ENCODE data around the gene EMX2.

The EMX2 gene

GRCh38 chr10:117514971-117515370, 27.6 kb upstream of the EMX2 start:
- TF ChIP-seq CTCF (IDR thresholded peaks at IDR 0.05; ENCODE audit: borderline replicate concordance, insufficient read depth, low read depth, low read length): no peak
- no peak overlapping the region for H3K4me3 ChIP-seq (ENCODE audit: low read depth, low read length)

- H3K4me3 ChIP-seq (ENCODE audit: low read depth, low read length): no peak overlapping the region
- TF ChIP-seq CTCF (IDR thresholded peaks at IDR 0.05; ENCODE audit: borderline replicate concordance, insufficient read depth, low read depth, low read length): no peak
These were observed 25.9 kb upstream of the EMX2 start for GRCh38 chr10:117516681-117517080.

- no peak overlapping the region for H3K4me3 ChIP-seq (ENCODE audit: low read depth, low read length)
These were observed 24.3 kb upstream of the EMX2 start for GRCh38 chr10:117518246-117518645.

GRCh38 chr10:117519286-117519685, 23.3 kb upstream of the EMX2 start:
- no peak overlapping the region for H3K4me3 ChIP-seq (ENCODE audit: low read depth, low read length)
- no peak for TF ChIP-seq CTCF (IDR thresholded peaks at IDR 0.05; ENCODE audit: borderline replicate concordance, insufficient read depth, low read depth, low read length)

More at GRCh38 chr10:117518246-117518645, 24.3 kb upstream of the EMX2 start:
- no peak for TF ChIP-seq CTCF (IDR thresholded peaks at IDR 0.05; ENCODE audit: borderline replicate concordance, insufficient read depth, low read depth, low read length)

- TF ChIP-seq CTCF (IDR thresholded peaks at IDR 0.05; ENCODE audit: borderline replicate concordance, insufficient read depth, low read depth, low read length): no peak
- H3K4me3 ChIP-seq (ENCODE audit: low read depth, low read length): no peak overlapping the region
These were observed 22.7 kb upstream of the EMX2 start for GRCh38 chr10:117519879-117520278.

- H3K4me3 ChIP-seq (ENCODE audit: low read depth, low read length): no peak overlapping the region
- no peak for TF ChIP-seq CTCF (IDR thresholded peaks at IDR 0.05; ENCODE audit: borderline replicate concordance, insufficient read depth, low read depth, low read length)
These were observed 11.8 kb upstream of the EMX2 start for GRCh38 chr10:117530791-117531190.

- no peak overlapping the region for H3K4me3 ChIP-seq (ENCODE audit: low read depth, low read length)
These were observed 11.1 kb upstream of the EMX2 start for GRCh38 chr10:117531371-117532002.

More at GRCh38 chr10:117531371-117532002, 11.1 kb upstream of the EMX2 start:
- TF ChIP-seq CTCF (IDR thresholded peaks at IDR 0.05; ENCODE audit: borderline replicate concordance, insufficient read depth, low read depth, low read length): no peak

Measured in GM12875 (cell line).